ENCODE measurements around the gene GRIN2A.

Gene GRIN2A

GRCh38 chr16:9713156-9713555 is 469.1 kb downstream of the GRIN2A start:
- no peak for FAIRE-seq
- no peak for DNase-seq (ENCODE audit: insufficient read length, low spot score)

DNA sequence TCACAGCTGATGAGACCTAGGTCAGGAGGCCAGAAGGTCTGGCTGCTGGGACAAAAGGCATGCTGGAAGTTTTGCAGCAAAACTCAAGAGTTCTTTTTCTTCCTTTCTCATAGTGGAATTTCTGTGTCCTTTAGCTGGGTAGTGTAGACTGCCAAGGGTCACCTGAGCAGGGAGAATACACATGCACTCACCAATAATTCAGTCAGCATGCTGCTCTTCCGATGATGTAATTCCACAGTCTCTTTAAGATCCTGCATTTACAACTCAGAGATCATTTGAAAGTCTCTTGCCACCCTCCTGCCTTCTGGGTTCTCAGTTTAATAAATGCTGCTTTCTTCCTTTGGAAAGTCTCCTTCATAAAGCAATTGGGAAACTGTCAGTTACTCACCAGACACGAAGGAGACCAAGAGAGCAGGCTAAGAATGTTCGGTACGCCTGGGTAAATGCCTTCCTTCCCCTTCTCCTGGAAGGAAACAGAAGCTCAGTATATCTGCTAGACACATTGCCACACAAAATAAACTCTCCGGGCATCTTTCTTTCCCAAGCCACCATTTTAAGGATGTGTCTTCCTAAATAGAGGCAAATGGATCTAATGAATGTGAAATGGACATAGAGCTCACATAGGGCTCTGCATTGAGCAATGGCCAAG is 473.1 kb downstream of the GRIN2A start:
- no peak for FAIRE-seq

GRCh38 chr16:9706217-9706836 is 475.9 kb downstream of the GRIN2A start:
- FAIRE-seq (no peak), DNase-seq (ENCODE audit: insufficient read length, low spot score) (no peak)

More for the DNA sequence above, 473.1 kb downstream of the GRIN2A start:
- no peak for DNase-seq (ENCODE audit: insufficient read length, low spot score)

- FAIRE-seq (no peak), DNase-seq (ENCODE audit: insufficient read length, low spot score) (no peak)
Observed at GRCh38 chr16:9703731-9704130, 478.5 kb downstream of the GRIN2A start.

All from HTR-8/SVneo (cell line).